Astrocyte (in vitro differentiated cells and primary cell): ENCODE results near the gene TRIM52.

ENCODE experiments used
- CTCF ChIP-seq: IDR thresholded peaks from 2 replicates; pipeline ENCODE4 v1.5.1; 2011; ENCODE audit warnings: low read depth, mild to moderate bottlenecking, inconsistent platforms, low read length, moderate library complexity; ENCODE audit not compliant: insufficient read depth
- EZH2 ChIP-seq: IDR thresholded peaks from 2 replicates; pipeline ENCODE4 v1.6.1; 2012; ENCODE audit warnings: mild to moderate bottlenecking, low read length, inconsistent platforms; ENCODE audit not compliant: insufficient read depth

- no peak for TF ChIP-seq CTCF
- TF ChIP-seq EZH2, result no peak
Observed at GRCh38 chr5:181248277-181248676, 12.7 kb downstream of the TRIM52 start.
